ENCODE results near the gene TMCO4.

- no peak for TF ChIP-seq CTCF (IDR thresholded peaks at IDR 0.05)
- no peak for TF ChIP-seq EP300 (IDR thresholded peaks at IDR 0.05)
Measured at GRCh38 chr1:19824036-19824435, 24.3 kb upstream of the TMCO4 start.

Measured in sigmoid colon (tissue), 4 donors.